WTC11 (cell line): ENCODE results near the gene HPSE. TPM values are rescaled to one million over a fixed set of nuclear protein-coding genes. Genes with fewer than 3 reads are reported as not detected.
A peak's percentile ranks its signal among the peaks of the same experiment; 100 is the strongest.

Source experiments
- ATAC-seq: fragments of 200-7000 bp; cut with Tn5 transposase; 2 replicates; pipeline ENCODE4 v1.10.0; 2021; ENCODE audit warnings: mild to moderate bottlenecking, moderate library complexity
- CTCF ChIA-PET: fragments of 300-600 bp; sonication (Branson Sonifier 250); formaldehyde crosslinking; loops from one replicate; lab custom pipeline; 2021; ENCODE audit warnings: antibody characterized with exemption; lab: Charles Lee
- POLR2A ChIA-PET: fragments of 350-600 bp; sonication (Branson Sonifier 250); formaldehyde crosslinking; loops from one replicate; lab custom pipeline; 2021; ENCODE audit warnings: antibody characterized with exemption; lab: Charles Lee
- DNase-seq: peaks from one replicate; pipeline ENCODE4 v3.0.0; 2021; ENCODE audit warnings: low spot score
- H3K27ac Mint-ChIP-seq: 2 replicates; pipeline ENCODE4 v1.8.0; 2021; ENCODE audit warnings: mixed read lengths
- H3K27me3 Mint-ChIP-seq: 2 replicates; pipeline ENCODE4 v1.8.0; 2021; ENCODE audit warnings: low read depth, mild to moderate bottlenecking, moderate library complexity, mixed read lengths
- H3K36me3 Mint-ChIP-seq: 2 replicates; pipeline ENCODE4 v1.8.0; 2021; ENCODE audit warnings: mixed read lengths
- H3K4me1 Mint-ChIP-seq: 2 replicates; pipeline ENCODE4 v1.8.0; 2022; ENCODE audit warnings: mixed read lengths
- H3K4me3 Mint-ChIP-seq: 2 replicates; pipeline ENCODE4 v1.8.0; 2021; ENCODE audit warnings: mild to moderate bottlenecking, moderate library complexity, mixed read lengths
- H3K9me3 Mint-ChIP-seq: 2 replicates; pipeline ENCODE4 v1.8.0; 2021; ENCODE audit warnings: mixed read lengths
- AR ChIP-seq: fragments of 250-450 bp; sonication (Bioruptor Pico); IDR thresholded peaks from 2 replicates; pipeline ENCODE4 v1.9.0; 2021; ENCODE audit warnings: mild to moderate bottlenecking
- ATF1 ChIP-seq: sonication (generic); formaldehyde crosslinking; IDR thresholded peaks from 2 replicates; pipeline ENCODE4 v1.8.1; 2023; ENCODE audit warnings: mild to moderate bottlenecking, moderate library complexity, missing genetic modification reagents
- CREB1 ChIP-seq: sonication (generic); formaldehyde crosslinking; IDR thresholded peaks from 2 replicates; pipeline ENCODE4 v1.8.0; 2023; ENCODE audit warnings: mild to moderate bottlenecking, missing genetic modification reagents
- CTCF ChIP-seq: fragments of 200-600 bp; IDR thresholded peaks from 2 replicates; pipeline ENCODE4 v1.8.0; 2022; ENCODE audit warnings: antibody characterized with exemption
- E2F1 ChIP-seq: sonication (generic); formaldehyde crosslinking; IDR thresholded peaks from 2 replicates; pipeline ENCODE4 v1.8.0; 2022; ENCODE audit warnings: mild to moderate bottlenecking, missing genetic modification reagents
- ELF4 ChIP-seq: sonication (generic); formaldehyde crosslinking; IDR thresholded peaks from 2 replicates; pipeline ENCODE4 v1.8.1; 2022; ENCODE audit warnings: low read depth, mild to moderate bottlenecking, moderate library complexity, missing genetic modification reagents
- ESRRA ChIP-seq: sonication (generic); formaldehyde crosslinking; IDR thresholded peaks from 2 replicates; pipeline ENCODE4 v1.8.1; 2022; ENCODE audit warnings: mild to moderate bottlenecking, missing genetic modification reagents, borderline replicate concordance
- IRF2 ChIP-seq: sonication (generic); formaldehyde crosslinking; IDR thresholded peaks from 2 replicates; pipeline ENCODE4 v1.8.0; 2022; ENCODE audit warnings: low read depth, missing genetic modification reagents, borderline replicate concordance
- MLX ChIP-seq: sonication (generic); formaldehyde crosslinking; IDR thresholded peaks from 2 replicates; pipeline ENCODE4 v1.8.1; 2023; ENCODE audit warnings: mild to moderate bottlenecking, missing genetic modification reagents, moderate library complexity
- NFATC4 ChIP-seq: fragments of 250-450 bp; sonication (Bioruptor Pico); IDR thresholded peaks from 2 replicates; pipeline ENCODE4 v1.9.0; 2021; ENCODE audit warnings: mild to moderate bottlenecking
- NR1H2 ChIP-seq: sonication (generic); formaldehyde crosslinking; IDR thresholded peaks from 2 replicates; pipeline ENCODE4 v1.9.0; 2021; ENCODE audit warnings: mild to moderate bottlenecking, moderate library complexity, missing genetic modification reagents
- PRRX2 ChIP-seq: fragments of 250-450 bp; sonication (Bioruptor Pico); IDR thresholded peaks from 2 replicates; pipeline ENCODE4 v1.8.0; 2021; ENCODE audit warnings: mild to moderate bottlenecking
- RORB ChIP-seq: fragments of 250-450 bp; sonication (Bioruptor Pico); IDR thresholded peaks from 2 replicates; pipeline ENCODE4 v1.9.0; 2021; ENCODE audit warnings: mild to moderate bottlenecking
- SOX15 ChIP-seq: fragments of 250-450 bp; sonication (Bioruptor Pico); IDR thresholded peaks from 2 replicates; pipeline ENCODE4 v1.9.0; 2021; ENCODE audit warnings: mild to moderate bottlenecking
- ZBTB21 ChIP-seq: sonication (generic); formaldehyde crosslinking; IDR thresholded peaks from 2 replicates; pipeline ENCODE4 v1.8.1; 2023; ENCODE audit warnings: mild to moderate bottlenecking, missing genetic modification reagents, borderline replicate concordance
- ZNF138 ChIP-seq: sonication (generic); formaldehyde crosslinking; conservative IDR thresholded peaks from 2 replicates; pipeline ENCODE4 v1.8.1; 2022; ENCODE audit warnings: mild to moderate bottlenecking, moderate library complexity, missing genetic modification reagents
- ZNF219 ChIP-seq: sonication (generic); formaldehyde crosslinking; IDR thresholded peaks from 2 replicates; pipeline ENCODE4 v1.8.0; 2023; ENCODE audit warnings: missing genetic modification reagents, mild to moderate bottlenecking, borderline replicate concordance
- ZNF232 ChIP-seq: sonication (generic); formaldehyde crosslinking; IDR thresholded peaks from 2 replicates; pipeline ENCODE4 v1.8.0; 2022; ENCODE audit warnings: mild to moderate bottlenecking, missing genetic modification reagents
- ZNF671 ChIP-seq: fragments of 250-450 bp; sonication (Bioruptor Pico); IDR thresholded peaks from 2 replicates; pipeline ENCODE4 v1.8.0; 2021; ENCODE audit warnings: mild to moderate bottlenecking
- total RNA-seq: library from RNA; stranded (reverse); gene quantifications from 3 replicates; pipeline ENCODE4 v1.2.3, GENCODE V29; 2021
- TF ChIP-seq, protein P1 (sequence below): fragments of 250-450 bp; sonication (Bioruptor Pico); conservative IDR thresholded peaks from 2 replicates; pipeline ENCODE4 v1.9.0; 2021; ENCODE audit warnings: mild to moderate bottlenecking

HPSE gene
- total RNA-seq, 1 experiment from 2014 or later, result 3.0 TPM

DNA sequence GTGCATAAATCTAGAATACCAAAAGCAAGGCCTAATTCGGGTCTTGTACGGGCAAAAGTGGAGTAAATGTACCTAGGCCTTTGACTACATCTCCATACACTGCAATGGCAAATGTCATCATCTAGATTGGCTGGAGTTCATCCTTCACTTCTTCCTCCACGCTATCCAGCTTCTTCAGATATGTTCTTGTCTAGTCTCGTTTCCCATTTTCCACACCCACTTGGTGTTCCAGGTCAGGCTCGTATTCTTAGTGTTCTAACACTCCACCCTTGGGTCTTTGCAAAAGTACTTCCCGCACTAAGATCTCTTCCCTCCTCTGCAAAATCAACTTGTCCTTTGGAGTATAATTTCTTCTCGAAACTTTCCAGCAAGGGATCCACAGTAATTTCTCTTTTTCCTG, 51.5 kb downstream of the HPSE start (continued):
- TF ChIP-seq E2F1 (CRISPR knock-in tag), result no peak
- no peak for TF ChIP-seq NFATC4 (CRISPR knock-in tag)
- no peak for TF ChIP-seq ZNF671 (CRISPR knock-in tag)
- no peak for TF ChIP-seq ZNF138 (CRISPR knock-in tag)
- no peak for TF ChIP-seq IRF2 (CRISPR knock-in tag)
- TF ChIP-seq NR1H2 (CRISPR knock-in tag), result no peak
- no peak for TF ChIP-seq ESRRA
- TF ChIP-seq ZNF232, result no peak

DNA sequence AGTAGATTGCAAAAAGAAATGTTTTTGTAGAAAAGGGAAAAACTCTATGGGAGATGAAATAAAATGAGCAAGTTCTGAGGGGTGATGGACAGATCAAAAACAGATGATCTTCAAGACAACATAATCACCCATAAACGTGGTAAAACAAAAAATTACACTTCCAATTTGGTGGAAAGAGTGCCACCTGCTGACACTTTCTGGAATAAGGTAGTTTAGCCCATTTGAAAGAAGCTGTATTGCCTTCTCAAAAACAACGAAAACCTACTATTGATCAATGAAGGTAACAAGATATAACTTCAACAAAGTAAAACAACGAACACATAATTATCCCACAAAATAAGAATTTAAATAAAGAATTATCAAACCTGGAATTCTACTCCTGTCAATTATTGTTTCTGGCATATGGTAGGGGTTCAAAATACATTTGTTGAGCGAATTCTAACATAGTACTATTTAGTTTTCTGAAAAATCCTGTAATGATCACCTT, 52.6 kb downstream of the HPSE start:
- Mint-ChIP-seq H3K4me1 (peaks cover 18% of the 10 kb centered on the region), H3K9me3 (no peaks in the 10 kb centered on the region), H3K27me3 (peaks cover 11% of the 10 kb centered on the region), H3K36me3 (peaks cover 5% of the 10 kb centered on the region; the same call in 1 of the 2 replicates), H3K4me3 (no peak overlapping the region), H3K27ac (no peak overlapping the region)
- DNase-seq (no peak), ATAC-seq (no peak)
- ChIA-PET POLR2A (no interaction called here), CTCF (interaction anchor here (0.6 to 2.5 kb wide), 23 partner anchors 8 to 540 kb away, joined by 3 to 15 read pairs (median 4); partner anchors contain the start of genes COPS4 and SCD5)
- TF ChIP-seq SOX15 (CRISPR knock-in tag), result no peak
- TF ChIP-seq CTCF, result peak; percentile 22; the same call in 1 of the 2 replicates

- POLR2A ChIA-PET, result no interaction called here
- DNase-seq, result no peak
- H3K4me1 Mint-ChIP-seq, result peaks cover 18% of the 10 kb centered on the region
Observed at GRCh38 chr4:83281307-83281706, 53.3 kb downstream of the HPSE start.

GRCh38 chr4:83276299-83277040, 58.2 kb downstream of the HPSE start:
- ChIA-PET POLR2A (no interaction called here), CTCF (no interaction called here)
- ATAC-seq (no peak), DNase-seq (no peak)
- H3K27me3 Mint-ChIP-seq, result no peaks in the 10 kb centered on the region
- no peak overlapping the region for H3K4me3 Mint-ChIP-seq
- H3K4me1 Mint-ChIP-seq, result no peaks in the 10 kb centered on the region
- H3K27ac Mint-ChIP-seq, result no peak overlapping the region
- H3K9me3 Mint-ChIP-seq, result no peaks in the 10 kb centered on the region
- H3K36me3 Mint-ChIP-seq, result peaks cover 10% of the 10 kb centered on the region
- TF ChIP-seq ZBTB21 (CRISPR knock-in tag), result no peak
- no peak for TF ChIP-seq ZNF219 (CRISPR knock-in tag)
- TF ChIP-seq NR1H2 (CRISPR knock-in tag), result no peak
- TF ChIP-seq MLX, result no peak
- no peak for TF ChIP-seq PRRX2 (CRISPR knock-in tag)
- no peak for TF ChIP-seq ELF4 (CRISPR knock-in tag)
- no peak for TF ChIP-seq ATF1 (CRISPR knock-in tag)
- TF ChIP-seq AR (CRISPR knock-in tag), result no peak

More at GRCh38 chr4:83281307-83281706, 53.3 kb downstream of the HPSE start:
- Mint-ChIP-seq H3K27ac (no peak overlapping the region), H3K27me3 (peaks cover 11% of the 10 kb centered on the region), H3K36me3 (peaks cover 5% of the 10 kb centered on the region; the same call in 1 of the 2 replicates), H3K9me3 (no peaks in the 10 kb centered on the region), H3K4me3 (no peak overlapping the region)
- CTCF ChIA-PET, result interaction anchor here (1.0 to 2.5 kb wide), 8 partner anchors 9 to 81 kb away, joined by 3 to 15 read pairs (median 5); no protein-coding TSS in a partner anchor
- TF ChIP-seq RORB (CRISPR knock-in tag) (no peak), CREB1 (CRISPR knock-in tag) (no peak), SOX15 (CRISPR knock-in tag) (no peak)
- TF ChIP-seq, protein P1, sequence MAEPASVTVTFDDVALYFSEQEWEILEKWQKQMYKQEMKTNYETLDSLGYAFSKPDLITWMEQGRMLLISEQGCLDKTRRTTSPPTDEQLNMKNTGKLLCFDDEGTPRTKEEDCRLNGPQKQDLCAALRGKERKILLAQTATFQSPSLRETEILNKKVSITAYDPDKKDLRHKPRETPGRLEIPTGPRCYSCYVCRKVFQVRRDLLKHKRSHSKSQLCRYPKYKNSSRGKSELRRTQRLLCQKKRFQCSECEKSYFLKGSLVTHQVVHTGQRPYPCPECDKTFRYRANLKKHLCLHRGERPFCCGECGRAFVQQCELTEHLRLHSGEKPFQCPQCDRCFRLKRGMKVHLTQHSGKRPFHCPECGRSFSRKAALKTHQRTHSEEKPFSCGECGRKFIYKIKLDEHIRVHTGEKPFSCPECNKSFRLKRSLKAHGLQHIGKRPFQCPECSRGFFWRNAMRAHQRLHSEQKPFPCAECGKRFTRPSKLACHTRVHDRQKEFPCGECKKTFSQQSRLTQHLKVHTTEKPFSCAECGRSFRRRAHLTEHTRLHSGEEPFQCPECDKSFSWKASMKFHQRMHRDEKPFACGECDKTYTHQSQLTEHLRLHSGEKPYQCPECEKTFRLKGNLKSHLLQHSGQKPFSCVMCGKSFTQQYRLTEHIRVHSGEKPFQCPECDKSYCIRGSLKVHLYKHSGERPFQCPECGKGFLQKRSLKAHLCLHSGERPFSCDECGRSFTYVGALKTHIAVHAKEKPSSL (CRISPR knock-in tag), result no peak
- no peak for ATAC-seq
